Measurements from ENCODE around the gene MTCH1.
"Not testable (repeated sequence)": the region's sequence is repeated elsewhere in the genome, so short reads cannot be mapped to it uniquely, and the experiment has no call there.

The MTCH1 gene

DNA sequence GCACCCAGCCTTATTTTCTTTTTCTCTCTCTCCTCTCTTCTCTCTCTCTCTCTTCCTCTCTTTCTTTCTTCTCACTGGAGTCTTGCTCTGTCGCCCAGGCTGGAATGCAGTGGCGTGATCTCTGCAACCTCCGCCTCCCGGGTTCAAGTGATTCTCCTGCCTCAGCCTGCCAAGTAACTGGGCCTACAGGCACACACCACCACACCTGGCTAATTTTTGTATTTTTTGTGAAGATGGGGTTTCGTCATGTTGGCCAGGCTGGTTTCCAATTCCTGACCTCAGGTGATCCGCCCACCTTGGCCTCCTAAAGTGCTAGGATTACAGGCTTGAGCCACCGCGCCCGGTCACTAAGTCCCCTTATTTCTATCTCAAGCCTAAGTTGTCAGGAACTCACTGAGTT lies 36.9 kb downstream of the MTCH1 start:
- DNase-seq: not testable (repeated sequence)

DNA sequence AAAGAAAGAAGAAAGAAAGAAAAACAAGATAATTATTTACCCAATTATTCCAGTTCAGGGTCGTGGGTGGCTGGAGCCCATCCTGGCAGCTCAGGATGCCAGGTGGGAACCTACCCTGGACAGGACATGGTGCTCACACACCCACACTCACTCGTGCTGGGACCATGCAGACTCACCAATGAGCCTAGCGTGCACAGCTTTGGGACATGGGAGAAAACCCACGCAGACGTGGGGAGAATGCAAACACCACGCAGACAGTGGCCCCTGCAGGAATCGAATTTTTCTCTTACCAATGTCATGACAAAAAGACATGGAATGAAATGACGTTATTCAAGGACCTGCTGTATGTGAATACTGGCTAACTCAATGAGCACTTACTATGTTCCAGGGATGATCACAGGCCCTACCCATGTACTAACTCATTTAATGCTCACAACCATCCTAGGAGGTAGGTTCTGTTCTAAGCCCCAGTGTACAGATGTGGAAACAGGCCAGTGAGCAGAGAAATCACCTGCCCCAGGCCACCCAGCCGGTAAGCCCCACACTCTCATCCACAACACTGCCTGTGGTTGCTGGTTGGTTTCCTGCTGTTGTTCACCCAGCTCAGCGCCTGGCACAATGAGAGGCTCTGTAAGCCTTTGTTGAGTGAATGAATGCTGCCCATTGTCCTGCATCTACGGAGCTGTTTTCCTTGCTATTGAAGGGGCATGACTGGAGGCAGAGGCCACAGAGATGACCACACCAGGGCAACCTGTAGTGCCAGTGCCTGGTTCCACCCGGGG lies 38.2 kb downstream of the MTCH1 start:
- no peak for DNase-seq

DNA sequence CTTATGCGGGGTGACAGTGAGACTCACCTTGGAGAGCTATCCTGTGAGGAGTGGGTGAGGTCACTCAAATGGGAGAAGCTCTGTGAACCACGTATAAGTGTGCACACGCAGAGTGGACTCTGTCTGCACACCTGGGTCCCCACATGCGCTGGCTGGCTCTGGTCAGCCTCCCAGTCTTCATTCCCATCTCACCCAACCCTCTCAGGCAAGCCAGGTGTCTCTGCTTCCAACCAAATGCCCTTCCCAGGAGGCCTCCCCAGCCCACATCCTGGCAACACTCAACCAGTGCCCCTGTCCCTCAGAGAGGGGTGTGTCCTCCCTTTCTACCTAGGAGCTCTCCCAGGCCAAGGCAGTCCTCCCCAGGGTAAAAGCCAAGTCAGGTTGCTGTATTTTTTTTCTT lies 39.5 kb downstream of the MTCH1 start:
- no peak for DNase-seq

DNA sequence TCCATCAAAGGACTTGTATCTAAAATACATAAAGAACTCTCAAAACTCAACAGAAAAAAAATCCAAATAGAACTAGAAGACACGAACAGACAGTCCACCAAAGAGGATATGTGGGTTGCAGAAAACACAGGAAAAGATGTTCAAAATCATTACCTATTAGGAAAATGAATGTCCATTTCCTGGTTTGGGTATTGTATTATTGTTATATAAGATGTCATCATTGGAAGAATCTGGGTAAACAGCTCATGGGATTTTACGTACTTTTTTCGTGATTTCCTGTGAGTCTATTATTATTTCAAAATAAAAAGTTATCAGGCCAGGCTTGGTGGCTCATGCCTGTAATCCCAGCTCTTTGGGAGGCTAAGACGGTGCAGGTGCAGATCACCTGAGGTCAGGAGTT lies 40.7 kb downstream of the MTCH1 start:
- DNase-seq: no peak

DNA sequence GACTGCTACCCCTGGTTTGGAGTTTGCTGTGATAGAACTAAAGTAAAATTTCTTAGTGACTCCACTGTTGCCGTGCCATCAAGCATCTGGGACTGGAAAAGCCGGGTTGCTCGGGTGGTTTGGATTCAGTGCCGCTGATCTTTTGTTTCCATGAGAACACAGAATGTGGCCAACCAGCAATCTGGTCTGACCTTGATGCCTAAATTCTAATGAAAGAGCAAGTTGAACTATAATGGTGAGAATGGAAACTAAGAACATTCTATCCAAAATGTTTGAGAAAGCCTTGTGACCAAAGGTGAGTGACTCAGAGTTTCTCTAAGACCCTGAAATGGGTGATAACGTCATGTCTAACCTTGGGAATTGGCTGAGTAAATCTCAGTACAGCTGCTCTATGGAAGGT lies 41.3 kb downstream of the MTCH1 start:
- no peak for DNase-seq

DNA sequence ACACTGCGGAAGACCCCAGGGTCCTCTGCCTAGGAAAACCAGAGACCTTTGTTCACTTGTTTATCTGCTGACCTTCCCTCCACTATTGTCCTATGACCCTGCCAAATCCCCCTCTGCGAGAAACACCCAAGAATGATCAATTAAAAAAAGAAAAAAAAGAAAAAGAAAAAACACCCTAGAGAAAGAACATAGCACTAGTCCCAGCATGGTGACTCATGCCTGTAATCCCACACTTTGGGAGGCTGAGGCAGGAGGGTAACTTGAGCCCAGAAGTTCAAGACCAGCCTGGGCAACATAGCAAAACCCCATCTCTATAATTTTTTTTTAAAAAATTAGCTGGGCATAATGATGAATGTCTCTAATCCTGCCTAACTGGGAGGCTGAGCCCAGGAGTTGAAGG lies 43.7 kb downstream of the MTCH1 start:
- not testable (repeated sequence) for DNase-seq

DNA sequence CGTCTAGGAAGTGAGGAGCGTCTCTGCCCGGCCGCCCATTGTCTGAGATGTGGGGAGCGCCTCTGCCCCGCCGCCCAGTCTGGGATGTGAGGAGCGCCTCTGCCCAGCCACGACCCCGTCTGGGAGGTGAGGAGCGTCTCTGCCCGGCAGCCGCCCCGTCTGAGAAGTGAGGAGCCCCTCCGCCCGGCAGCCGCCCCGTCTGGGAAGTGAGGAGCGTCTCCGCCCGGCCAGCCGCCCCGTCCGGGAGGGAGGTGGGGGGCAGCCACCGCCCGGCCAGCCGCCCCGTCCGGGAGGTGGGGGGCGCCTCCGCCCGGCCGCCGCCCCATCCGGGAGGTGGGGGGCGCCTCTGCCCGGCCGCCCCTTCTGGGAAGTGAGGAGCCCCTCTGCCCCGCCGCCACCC lies 44.4 kb downstream of the MTCH1 start:
- not testable (repeated sequence) for DNase-seq

DNA sequence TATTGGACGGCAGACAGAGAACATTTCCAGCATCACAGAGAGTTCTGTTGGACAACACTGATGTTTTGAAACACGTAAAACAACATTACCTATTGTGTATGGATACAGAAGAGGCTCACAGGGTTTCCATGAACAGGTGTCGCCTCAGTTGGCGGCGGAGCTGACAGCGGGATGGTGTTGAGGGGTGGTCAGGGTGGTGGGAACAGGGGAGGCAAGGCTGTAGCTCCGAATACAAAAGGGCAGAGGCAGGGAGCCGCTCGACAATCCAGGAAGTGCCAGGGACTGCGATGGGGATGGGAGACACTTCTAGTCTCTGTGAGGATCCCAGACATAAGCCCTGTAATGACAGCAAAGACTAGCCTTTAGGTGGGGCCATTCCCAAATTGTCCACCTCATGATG lies 46.0 kb downstream of the MTCH1 start:
- no peak for DNase-seq

DNA sequence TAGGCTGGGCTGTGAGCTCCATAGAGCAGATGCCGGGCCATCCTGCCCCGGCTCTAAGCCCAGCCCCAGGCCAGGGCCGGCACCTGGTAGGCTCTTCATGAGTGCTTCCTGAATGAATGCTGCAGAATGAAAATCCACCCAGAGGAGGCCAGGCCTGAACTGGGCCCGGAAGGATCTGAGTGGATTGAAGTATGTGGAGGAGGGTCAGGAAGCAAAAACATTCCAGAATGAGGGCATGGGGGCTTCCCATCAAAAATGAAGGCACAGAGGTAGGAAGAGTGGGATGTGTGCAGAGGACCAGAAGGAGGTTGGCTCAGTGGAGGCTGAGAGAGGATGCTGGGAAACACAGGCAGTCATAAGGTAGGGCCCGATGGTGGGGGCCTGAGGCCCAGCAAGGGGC lies 47.0 kb downstream of the MTCH1 start:
- not testable (repeated sequence) for DNase-seq

DNA sequence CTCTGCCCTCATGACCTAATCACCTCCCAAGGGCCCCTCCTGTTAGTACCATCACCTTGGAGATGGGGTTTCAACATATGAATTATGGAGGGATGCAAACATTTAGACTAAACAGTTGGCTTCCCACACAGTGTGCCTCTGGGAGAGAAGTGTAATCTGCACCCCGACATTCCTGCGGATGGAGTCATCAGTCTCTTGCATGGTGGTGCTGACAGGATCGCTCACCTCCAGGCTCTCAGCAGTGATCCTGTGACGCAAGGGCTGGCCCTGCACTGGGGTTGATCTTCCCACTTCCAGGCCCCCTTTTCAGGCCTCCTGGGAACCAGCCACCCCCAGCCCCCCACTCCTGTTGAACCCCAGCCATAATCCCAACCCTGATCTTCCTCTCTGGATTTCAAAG lies 47.5 kb downstream of the MTCH1 start:
- no peak for DNase-seq

DNA sequence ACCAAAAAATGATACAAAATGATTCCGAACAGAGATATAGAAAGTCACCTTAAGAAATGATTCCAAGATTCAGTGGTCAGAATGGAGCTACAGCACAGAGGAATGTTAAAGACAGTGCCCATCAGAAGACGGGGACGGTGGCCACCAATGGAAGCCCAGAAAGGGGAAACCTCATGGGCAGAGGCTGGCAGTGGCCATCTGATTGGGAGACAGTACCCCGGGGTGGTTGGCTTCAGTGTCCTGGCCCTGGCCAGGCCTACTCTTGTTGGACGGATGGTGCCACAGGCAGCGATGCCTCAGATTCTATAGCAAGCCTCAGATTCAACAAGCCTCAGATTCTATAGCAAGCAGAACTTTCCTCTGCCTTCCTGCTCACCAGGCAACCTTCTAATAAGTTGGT lies 48.1 kb downstream of the MTCH1 start:
- no peak for DNase-seq

DNA sequence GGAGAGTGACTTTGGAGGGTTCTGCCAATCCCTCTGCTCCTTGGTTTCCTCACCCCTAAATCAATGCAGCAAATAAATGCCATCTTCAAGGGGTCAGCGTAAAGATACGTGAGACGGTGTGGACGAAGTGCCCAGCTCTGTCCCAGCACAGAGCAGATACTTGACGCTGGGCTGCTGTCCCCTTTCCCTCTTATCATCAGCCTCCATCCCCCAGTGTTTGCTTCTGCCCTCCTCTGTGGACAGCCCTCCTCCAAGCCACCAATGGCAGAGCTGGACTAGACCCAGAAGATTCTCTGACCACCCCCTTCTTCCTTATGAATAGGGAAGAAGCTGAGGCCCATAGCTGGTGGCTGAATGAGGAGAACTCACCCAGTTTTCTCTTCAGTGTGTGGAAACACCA lies 49.2 kb downstream of the MTCH1 start:
- no peak for DNase-seq

DNA sequence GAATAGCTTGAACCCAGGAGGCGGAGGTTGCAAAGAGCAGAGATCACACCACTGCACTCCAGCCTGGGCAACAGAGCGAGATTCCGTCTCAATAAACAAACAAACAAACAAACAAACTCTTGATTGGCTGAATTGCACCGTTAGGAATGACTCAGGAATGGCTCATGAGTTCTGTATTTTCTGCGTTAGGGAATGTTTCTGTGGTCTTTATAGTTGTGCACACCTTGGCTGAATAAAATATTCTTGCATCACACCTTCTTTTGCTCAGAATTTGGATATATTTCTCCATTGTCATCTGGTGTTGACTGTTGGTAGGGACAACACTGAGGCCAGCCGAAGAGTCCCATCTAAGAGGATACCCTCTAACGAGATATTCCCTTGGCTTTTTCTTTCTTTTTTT lies 51.1 kb downstream of the MTCH1 start:
- DNase-seq: no peak

DNA sequence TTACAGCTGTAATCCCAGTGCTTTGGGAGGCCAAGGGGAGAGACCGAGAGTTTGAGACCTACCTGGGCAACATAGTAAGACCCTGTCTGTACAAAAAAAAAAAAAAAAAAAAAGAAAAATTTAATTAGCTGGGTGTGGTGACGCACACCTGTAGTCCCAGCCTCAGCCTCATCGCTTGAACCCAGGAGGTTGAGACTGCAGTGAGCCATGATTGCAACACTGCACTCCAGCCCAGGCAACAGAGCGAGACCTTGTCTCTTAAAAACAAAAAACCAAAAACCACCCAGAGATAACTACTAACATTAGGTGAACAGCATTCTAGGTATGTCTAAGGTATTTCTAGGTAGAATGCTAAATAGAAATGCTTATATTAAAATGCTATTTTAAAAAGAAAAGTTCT lies 52.5 kb downstream of the MTCH1 start:
- DNase-seq: no peak

DNA sequence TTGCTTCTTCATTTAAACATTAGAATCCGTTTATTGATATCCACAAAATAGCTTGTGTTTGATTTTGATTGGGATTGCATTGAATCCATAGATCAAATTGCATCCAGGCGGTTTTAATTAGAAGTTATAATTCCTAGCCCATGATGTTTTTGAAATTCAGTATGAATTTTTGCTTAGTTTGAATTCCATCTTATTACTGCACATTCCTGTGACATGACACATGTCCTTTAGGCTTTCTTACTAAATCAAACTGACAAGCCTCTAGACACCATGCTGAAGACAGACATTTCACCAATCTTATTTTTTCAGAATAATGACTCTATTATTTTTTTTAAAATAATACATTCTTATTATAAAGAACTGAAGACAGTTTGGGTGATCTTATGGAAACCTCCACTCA lies 52.9 kb downstream of the MTCH1 start:
- DNase-seq: no peak

DNA sequence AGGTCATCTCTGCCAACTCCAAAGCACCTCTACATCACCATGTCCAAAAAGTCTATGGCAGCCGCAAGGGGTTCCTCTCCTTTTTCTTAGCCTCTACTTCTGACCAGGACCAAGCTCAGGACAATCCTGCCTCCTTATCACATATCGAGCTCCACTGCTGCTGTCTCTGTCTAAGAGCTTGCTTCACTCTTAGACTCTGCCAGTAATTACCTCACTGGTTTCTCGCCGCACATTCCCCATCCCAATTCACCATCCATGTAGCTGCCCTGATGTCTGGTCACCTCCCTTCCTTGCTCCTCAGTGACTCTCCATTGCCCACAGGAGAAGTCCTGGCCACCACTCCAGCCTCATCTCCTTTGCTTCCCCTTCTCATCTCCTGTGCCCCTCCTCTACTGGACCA lies 55.5 kb downstream of the MTCH1 start:
- no peak for DNase-seq

DNA sequence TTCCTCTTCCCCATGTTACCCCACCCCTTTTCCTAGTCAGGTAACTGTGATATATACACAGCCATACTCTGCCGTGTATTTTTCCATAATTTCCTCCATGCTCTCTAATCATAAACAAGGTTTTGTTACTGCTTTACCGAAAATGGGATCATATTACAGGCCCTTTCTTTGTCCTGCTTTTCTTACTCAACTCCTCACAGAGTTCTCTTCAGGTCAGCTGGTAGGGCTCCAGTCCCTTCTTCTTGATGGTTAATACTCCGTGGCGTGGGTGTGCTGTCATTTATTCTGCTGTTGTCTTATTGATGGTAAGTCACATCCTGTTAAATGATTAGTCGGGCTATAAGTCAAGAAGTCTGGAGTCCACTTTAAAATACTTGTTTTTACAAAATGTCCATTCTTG lies 56.4 kb downstream of the MTCH1 start:
- DNase-seq: no peak

DNA sequence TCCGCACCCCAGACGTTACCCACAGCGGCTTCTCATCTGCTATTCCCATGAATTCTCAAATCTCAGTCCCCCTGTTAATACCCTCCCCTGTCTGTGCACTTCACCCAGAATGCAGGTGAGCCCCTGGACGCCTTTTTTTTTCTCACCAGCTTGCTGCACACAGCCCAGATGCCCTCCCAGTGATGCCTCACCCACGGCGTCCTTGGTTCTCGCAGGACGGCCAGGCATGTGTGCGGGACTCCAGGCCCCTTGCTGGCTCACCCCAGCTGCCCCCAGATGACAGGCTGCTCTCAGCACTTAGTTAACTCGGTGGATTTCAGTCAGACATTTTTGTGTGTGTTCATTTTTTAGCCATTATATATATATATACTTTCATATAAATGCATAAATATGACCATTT lies 56.8 kb downstream of the MTCH1 start:
- no peak for DNase-seq

DNA sequence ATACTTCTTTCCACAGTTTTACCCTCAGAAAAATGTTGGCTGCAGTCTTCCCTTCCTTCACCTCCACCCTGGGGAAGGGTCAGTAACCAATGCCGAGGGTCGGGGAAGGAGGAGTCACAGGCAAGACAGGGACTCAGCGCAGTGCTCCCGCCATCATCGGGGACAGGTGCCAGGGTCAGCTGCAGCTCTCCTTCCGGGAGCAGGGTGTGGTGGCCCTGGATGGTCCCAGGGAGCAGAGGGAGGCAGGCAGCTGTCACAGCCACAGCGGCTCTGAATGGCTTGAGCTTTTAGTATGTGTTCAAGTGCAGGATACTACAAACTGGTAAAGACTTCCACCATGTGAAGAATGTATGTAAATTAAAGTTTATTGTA lies 57.5 kb downstream of the MTCH1 start:
- DNase-seq: no peak

DNA sequence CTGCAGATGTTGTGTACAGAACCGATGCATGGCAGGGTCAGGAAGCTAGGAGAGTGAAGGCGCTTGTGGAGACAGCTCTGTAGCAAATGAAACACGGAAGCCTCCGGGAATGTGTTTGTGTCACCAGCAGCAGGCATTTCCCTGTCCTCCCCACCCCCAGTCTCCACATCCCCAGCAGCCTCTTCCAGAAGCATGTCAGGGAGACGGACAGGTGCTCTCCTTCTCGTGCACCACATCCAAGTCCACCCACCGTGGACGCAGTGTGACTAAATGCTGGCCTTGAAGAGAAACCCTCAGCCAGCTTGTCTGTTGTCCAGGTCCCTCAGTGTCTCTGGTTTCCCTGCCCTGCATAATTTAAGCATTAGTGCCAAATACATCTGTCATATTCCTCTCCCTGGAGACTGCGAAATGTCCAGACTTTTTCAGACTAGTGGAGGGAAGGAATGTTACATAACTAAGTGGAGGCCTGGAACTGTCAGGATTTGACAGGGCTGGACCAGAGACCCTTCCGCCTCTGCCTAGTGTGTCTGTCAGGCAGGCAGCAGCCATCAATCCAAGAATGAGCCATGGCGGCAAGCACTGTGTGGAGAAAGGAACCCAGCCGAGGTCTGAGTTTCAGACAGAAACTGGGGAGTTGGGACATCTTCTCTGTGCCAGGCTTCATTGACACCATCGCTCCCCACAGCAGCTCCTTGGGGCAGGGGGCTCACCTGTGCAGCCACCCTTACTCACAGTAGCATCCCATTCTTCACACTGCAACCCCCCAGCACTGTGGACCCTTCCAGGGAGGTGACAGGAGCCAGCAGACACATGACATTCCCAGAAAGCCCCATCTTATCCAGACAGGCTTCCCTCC lies 58.1 kb downstream of the MTCH1 start:
- DNase-seq: no peak

DNA sequence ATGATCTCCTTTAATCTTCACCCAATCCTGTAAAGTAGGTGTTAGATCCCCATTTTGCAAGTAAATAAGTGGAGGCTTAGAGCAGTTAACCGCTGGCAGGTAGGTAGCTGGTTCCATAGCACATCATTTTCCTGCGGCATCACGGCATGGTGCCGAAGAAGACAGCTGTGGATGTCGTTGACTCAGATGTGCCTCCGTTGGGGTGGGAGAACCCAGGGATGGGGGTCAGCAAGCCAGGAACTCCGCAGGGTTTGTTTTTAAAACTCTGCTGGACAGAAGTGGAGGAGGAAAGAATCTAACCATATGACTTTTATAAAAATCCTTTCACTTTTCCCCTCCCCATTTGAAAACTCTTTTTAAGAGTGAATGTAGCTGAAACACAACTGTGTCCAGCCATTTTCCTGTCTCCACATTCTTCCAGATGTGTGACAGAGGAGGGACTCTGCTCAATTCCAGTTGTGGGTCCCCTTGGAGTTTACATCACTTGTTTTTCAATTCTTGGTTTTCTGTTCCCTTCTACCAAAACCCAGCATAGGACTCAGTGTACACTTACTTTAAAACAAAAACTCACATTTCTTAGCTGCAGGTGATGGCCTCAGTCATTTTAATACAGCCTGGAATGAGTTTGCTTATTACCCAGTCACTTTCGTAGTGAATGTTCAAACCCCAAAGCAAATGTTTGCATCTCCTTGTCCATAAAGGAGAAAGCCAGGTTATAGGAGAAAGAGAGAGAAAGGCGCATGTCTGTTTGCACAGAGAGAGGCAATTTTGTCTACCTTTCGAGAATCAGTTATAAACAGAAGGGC lies 59.1 kb downstream of the MTCH1 start:
- DNase-seq: no peak

DNA sequence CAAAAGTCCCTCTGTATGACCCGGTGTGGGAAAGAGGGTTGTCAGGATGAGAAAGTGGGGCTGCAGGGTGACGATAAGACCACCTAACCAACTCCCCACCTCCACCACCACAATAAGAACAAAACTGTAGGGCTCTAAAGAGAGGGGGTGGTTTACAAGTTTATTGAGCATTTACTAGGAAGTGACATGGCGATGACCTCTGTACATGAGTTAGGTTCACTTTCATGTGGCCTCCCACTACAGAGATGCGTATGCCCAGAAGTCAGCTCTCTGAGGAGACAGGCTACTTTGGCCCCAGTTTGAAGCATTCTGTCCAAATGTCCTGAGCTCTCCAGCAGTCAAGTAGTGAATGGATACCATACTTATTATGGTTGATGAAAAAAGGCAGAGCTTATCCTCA lies 60.2 kb downstream of the MTCH1 start:
- no peak for DNase-seq

DNA sequence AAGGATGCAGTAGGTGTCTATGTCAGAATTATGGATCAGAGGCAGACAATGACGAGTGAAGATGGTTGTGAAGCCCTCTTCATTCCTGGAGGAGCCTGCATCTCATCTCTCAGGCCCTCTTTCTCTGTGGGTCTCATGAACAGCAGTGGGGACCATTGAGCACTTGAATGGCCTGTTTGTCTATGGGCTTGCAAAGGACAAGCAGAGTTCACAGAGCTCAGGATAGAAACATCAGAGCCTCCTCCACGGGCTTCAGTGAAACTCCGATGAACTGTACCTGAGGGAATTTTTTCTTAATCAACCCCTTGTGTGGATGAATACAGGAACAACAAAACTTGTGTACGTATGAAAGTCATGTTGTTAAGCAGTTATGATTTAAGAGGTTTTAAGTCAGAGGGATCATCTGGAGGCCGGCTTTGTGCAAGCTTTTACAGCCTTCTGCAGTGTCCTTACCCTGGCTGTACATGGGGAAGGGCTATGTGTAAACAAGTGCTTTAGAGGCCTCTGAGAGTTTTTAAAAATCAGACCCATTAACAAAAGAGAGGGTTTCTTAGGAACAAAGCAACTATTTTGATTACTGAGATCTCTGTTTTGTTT lies 61.1 kb downstream of the MTCH1 start:
- DNase-seq: no peak

Data from NCI-H1092 (cell line).